Measurements from ENCODE around the gene C4orf50.

Gene C4orf50

DNA sequence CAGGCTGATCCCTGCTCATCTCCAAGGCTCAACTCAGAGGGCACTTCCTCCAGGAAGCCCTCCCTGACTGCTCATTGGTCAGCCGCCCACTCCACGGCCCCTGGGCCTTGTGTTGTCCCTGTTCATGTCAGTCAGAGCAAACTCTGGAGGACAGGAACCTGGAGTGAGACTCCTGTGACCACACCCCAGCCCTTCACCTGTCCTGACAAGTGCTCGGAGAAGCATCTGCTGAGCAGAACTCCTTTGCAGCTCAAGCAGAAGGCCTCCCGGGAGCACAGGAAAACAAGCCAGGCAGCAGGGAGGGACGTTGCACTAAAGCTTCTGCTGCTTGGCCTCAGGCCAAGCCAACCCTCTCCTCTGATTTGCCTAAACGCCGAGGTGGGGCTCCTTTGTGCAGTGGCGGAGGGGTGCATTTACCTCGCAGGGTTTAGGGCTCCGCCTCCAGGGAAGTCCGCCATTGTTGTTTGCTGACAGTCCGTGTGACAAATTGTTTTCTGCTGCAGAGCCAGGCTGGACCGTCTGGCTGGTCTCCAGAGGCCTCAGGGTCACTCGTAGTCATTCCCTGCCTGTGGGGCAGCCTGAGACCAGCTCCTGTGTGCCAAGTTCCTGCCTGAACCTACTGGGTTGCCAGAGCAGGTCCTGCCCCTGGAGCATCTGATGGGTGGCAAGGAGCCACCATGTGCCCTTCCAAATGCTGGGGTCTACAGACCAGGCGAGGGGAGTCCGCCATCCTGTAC is 61.8 kb downstream of the C4orf50 start:
- TF ChIP-seq, protein P1, sequence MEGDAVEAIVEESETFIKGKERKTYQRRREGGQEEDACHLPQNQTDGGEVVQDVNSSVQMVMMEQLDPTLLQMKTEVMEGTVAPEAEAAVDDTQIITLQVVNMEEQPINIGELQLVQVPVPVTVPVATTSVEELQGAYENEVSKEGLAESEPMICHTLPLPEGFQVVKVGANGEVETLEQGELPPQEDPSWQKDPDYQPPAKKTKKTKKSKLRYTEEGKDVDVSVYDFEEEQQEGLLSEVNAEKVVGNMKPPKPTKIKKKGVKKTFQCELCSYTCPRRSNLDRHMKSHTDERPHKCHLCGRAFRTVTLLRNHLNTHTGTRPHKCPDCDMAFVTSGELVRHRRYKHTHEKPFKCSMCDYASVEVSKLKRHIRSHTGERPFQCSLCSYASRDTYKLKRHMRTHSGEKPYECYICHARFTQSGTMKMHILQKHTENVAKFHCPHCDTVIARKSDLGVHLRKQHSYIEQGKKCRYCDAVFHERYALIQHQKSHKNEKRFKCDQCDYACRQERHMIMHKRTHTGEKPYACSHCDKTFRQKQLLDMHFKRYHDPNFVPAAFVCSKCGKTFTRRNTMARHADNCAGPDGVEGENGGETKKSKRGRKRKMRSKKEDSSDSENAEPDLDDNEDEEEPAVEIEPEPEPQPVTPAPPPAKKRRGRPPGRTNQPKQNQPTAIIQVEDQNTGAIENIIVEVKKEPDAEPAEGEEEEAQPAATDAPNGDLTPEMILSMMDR (conservative IDR thresholded peaks at IDR 0.05; ENCODE audit: low read depth, low read length) = no peak
- no peak for DNase-seq (ENCODE audit: low read depth)
- H3K4me3 ChIP-seq (ENCODE audit: low read length) = no peak overlapping the region

GRCh38 chr4:5955856-5956255 is 62.4 kb downstream of the C4orf50 start:
- DNase-seq (ENCODE audit: low read depth) = no peak
- H3K4me3 ChIP-seq (ENCODE audit: low read length) = no peak overlapping the region
- TF ChIP-seq, protein P1 (conservative IDR thresholded peaks at IDR 0.05; ENCODE audit: low read depth, low read length) = no peak

- H3K4me3 ChIP-seq (ENCODE audit: low read length) = no peak overlapping the region
- TF ChIP-seq, protein P1 (conservative IDR thresholded peaks at IDR 0.05; ENCODE audit: low read depth, low read length) = no peak
- DNase-seq (ENCODE audit: low read depth) = no peak
Observed at GRCh38 chr4:5955201-5955821, 62.9 kb downstream of the C4orf50 start.

DNA sequence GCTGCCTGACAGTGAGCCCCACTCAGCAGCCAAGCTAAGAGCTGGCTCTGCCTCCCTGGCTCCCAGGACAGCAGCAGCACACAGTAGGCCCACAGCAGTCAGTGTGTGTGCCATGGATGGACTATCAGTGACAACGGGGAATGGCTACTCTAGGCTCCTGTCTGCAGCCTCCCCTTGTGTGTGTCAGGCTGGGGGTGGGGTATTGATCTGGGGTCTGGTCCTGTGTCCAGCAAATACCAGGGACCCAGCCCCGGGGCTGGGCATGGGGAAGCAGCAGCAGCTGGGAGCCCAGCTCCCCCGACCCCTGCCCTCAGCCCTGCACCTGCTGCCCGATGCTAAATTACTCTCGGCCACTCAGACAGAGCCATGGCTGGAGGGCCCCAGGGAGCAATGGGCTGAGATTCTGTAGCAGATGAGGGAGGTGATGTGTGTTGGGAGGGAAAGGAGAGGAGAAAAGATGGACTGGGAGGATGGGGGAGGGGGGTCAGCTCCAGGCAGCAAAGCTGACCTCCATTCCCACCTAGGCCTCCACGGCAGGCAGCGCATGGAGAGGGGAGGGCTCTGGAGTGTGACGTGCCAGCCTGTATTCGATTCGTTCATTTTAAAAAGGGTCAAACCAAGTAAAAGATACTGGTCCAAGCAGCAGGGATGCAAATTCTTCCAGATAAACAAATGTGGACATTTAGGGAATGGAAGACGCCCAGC is 64.0 kb downstream of the C4orf50 start:
- H3K4me3 ChIP-seq (ENCODE audit: low read length) = no peak overlapping the region
- no peak for DNase-seq (ENCODE audit: low read depth)
- TF ChIP-seq, protein P1 (conservative IDR thresholded peaks at IDR 0.05; ENCODE audit: low read depth, low read length) = no peak

DNA sequence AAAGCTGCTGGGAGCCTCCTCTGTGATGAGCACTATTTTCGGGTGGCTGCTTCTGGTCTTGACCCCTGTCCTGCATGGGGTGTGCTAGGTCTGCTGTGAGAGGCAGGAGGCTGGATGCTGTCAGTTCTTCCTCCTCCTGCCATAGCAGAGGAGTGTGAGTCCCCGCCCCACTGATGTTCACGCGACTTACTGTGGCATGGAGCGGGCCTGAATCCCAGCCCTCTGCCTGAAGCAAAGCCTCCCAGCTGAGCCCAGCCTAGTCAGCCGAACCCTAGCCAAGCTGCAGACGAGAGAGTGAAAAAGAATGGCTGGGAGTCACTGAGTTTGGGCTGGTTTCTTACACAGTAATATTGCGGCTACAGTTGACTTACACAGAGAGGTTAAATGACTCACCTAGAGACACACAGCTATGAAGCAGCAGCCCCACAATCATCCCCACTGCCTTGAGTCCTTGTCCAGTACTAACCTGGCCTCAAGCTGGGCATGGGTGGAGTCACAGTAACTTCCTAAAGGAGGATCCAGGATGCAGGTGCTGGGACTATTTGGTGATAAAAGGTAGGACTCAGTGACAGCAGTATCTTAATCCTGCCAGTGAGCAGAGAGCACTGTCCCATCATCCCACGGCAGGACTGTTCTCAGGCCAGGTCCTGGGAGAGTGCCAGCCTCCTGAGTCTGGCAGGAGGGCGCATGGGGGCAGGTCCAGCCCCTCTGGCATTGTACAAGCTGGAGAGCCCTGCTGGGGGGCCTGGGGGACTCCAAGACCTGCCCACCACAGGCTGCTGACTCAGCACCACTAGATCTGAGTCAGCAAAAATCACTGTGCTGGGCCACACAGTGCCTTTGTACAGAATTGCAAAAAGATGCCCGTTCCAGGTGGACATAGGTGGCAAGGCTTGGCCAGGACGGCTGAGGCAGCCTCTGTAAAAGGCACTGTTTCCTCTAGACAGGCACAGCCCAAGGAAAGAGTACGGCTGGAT is 65.0 kb downstream of the C4orf50 start:
- no peak for DNase-seq (ENCODE audit: low read depth)

More for the DNA sequence above, 65.0 kb downstream of the C4orf50 start:
- no peak overlapping the region for H3K4me3 ChIP-seq (ENCODE audit: low read length)
- TF ChIP-seq, protein P1 (conservative IDR thresholded peaks at IDR 0.05; ENCODE audit: low read depth, low read length) = no peak
